Neural progenitor cell (in vitro differentiated cells): ENCODE measurements around the gene NOLC1. TPM values are rescaled to one million over a fixed set of nuclear protein-coding genes. Genes with fewer than 3 reads are reported as not detected.

ENCODE experiments used
- DNase-seq: peaks from one replicate; pipeline ENCODE4 v3.0.0-alpha.2; 2016; ENCODE audit warnings: low spot score
- H2AFZ ChIP-seq: fragments of 200-600 bp; sonication (generic); replicated peaks from 2 replicates; pipeline ENCODE4 v1.6.1; 2016; ENCODE audit warnings: antibody characterized with exemption
- H3F3A ChIP-seq: fragments of 200-600 bp; sonication (generic); 2 replicates; pipeline ENCODE4 v1.6.1; 2016; ENCODE audit warnings: antibody characterized with exemption, low read depth
- H3K27ac ChIP-seq: fragments of 200-600 bp; sonication (generic); 2 replicates; pipeline ENCODE4 v1.5.1; 2016; ENCODE audit warnings: mild to moderate bottlenecking
- H3K27me3 ChIP-seq: fragments of 200-600 bp; sonication (generic); 2 replicates; pipeline ENCODE4 v1.6.1; 2016; ENCODE audit warnings: mild to moderate bottlenecking, moderate library complexity
- H3K36me3 ChIP-seq: fragments of 200-600 bp; sonication (generic); 2 replicates; pipeline ENCODE4 v1.5.1; 2016
- H3K4me1 ChIP-seq: fragments of 200-600 bp; sonication (generic); 2 replicates; pipeline ENCODE4 v1.6.1; 2016; ENCODE audit warnings: mixed run types
- H3K4me2 ChIP-seq: fragments of 200-600 bp; sonication (generic); 2 replicates; pipeline ENCODE4 v1.6.1; 2016
- H3K4me3 ChIP-seq: fragments of 200-600 bp; sonication (generic); 2 replicates; pipeline ENCODE4 v1.5.1; 2016
- H3K79me2 ChIP-seq: fragments of 200-600 bp; sonication (generic); 2 replicates; pipeline ENCODE4 v1.6.1; 2016; ENCODE audit warnings: low read depth
- H3K9ac ChIP-seq: fragments of 200-600 bp; sonication (generic); 2 replicates; pipeline ENCODE4 v1.6.1; 2016
- H3K9me3 ChIP-seq: fragments of 200-600 bp; sonication (generic); 2 replicates; pipeline ENCODE4 v1.5.1; 2016; ENCODE audit warnings: low read depth
- H4K20me1 ChIP-seq: fragments of 200-600 bp; sonication (generic); 2 replicates; pipeline ENCODE4 v1.6.1; 2016; ENCODE audit warnings: low read depth
- H3K27ac Mint-ChIP-seq: 3 replicates; pipeline ENCODE4 v1.8.0; 2021; ENCODE audit warnings: mixed read lengths
- H3K27me3 Mint-ChIP-seq: 2 replicates; pipeline ENCODE4 v1.8.0; 2022; ENCODE audit warnings: low read depth, mild to moderate bottlenecking, inconsistent platforms, moderate library complexity, mixed read lengths; ENCODE audit not compliant: insufficient read depth
- H3K36me3 Mint-ChIP-seq: 3 replicates; pipeline ENCODE4 v1.8.0; 2021; ENCODE audit warnings: mixed read lengths
- H3K4me1 Mint-ChIP-seq: 3 replicates; pipeline ENCODE4 v1.8.0; 2021; ENCODE audit warnings: mixed read lengths
- H3K4me3 Mint-ChIP-seq: 3 replicates; pipeline ENCODE4 v1.8.0; 2021; ENCODE audit warnings: mild to moderate bottlenecking, moderate library complexity, mixed read lengths
- H3K9me3 Mint-ChIP-seq: 3 replicates; pipeline ENCODE4 v1.8.0; 2020; ENCODE audit warnings: mixed read lengths
- CTCF ChIP-seq: fragments of 200-600 bp; sonication (generic); IDR thresholded peaks from 2 replicates; pipeline ENCODE4 v1.5.1; 2017; ENCODE audit warnings: antibody characterized with exemption, mild to moderate bottlenecking
- EZH2 ChIP-seq: fragments of 200-600 bp; sonication (generic); IDR thresholded peaks from 2 replicates; pipeline ENCODE4 v1.6.1; 2017; ENCODE audit warnings: antibody characterized with exemption, mild to moderate bottlenecking, moderate library complexity
- EZH2phosphoT487 ChIP-seq: fragments of 200-600 bp; sonication (generic); IDR thresholded peaks from 2 replicates; pipeline ENCODE4 v1.6.1; 2017; ENCODE audit warnings: antibody characterized with exemption
- total RNA-seq: library from RNA; depleted of rRNA; stranded (reverse); fragments of >200 nt; gene quantifications from 2 replicates; pipeline ENCODE4 v1.2.3, GENCODE V29; 2015; ENCODE audit warnings: low replicate concordance

The NOLC1 gene
- total RNA-seq, 1 donor from 2014 or later, result 80.6 TPM

DNA sequence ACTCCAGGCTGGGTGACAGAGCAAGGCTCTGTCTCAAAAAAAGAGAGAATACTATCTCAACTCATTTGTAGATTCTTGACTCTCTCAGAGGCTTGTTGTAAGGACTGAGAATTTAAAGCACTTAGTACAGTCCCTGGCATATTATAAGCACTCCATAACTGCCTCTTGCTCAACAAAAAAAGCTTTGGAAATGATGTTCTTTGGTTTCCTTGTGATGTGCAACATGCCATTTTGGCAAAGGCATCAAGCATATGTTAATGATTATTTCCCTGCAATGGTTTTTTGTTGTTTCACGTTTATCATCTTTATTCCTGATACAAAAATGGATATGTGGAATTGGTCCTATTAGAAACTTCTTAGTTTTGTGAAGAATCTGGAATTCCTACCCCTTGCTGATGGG is 15.7 kb downstream of the NOLC1 start:
- H3K4me2 ChIP-seq, result no peak overlapping the region
- DNase-seq, result no peak
- H3K9me3 ChIP-seq, result no peaks in the 10 kb centered on the region
- Mint-ChIP-seq H3K27me3 (peaks cover 2% of the 10 kb centered on the region), H3K27ac (no peak overlapping the region), H3K9me3 (no peaks in the 10 kb centered on the region), H3K36me3 (no peaks in the 10 kb centered on the region), H3K4me1 (peaks cover 11% of the 10 kb centered on the region), H3K4me3 (no peak overlapping the region)
- H3K9ac ChIP-seq, result no peak overlapping the region
- no peak overlapping the region for H2AFZ ChIP-seq
- H3K4me3 ChIP-seq, result no peak overlapping the region
- H3K27me3 ChIP-seq, result no peaks in the 10 kb centered on the region
- no peaks in the 10 kb centered on the region for H3K36me3 ChIP-seq
- H3K4me1 ChIP-seq, result no peaks in the 10 kb centered on the region
- H3K79me2 ChIP-seq, result no peaks in the 10 kb centered on the region
- H4K20me1 ChIP-seq, result peaks cover 4% of the 10 kb centered on the region
- H3F3A ChIP-seq, result peaks cover 15% of the 10 kb centered on the region
- no peak for TF ChIP-seq EZH2
- no peak for TF ChIP-seq CTCF
- no peak for TF ChIP-seq EZH2phosphoT487
- no peak overlapping the region for H3K27ac ChIP-seq

- no peak overlapping the region for H2AFZ ChIP-seq
- no peak overlapping the region for H3K4me3 Mint-ChIP-seq
- DNase-seq, result no peak
Measured at GRCh38 chr10:102170602-102171001, 18.4 kb downstream of the NOLC1 start.

GRCh38 chr10:102172288-102172687 is 20.1 kb downstream of the NOLC1 start:
- Mint-ChIP-seq H3K9me3 (no peaks in the 10 kb centered on the region), H3K27ac (no peak overlapping the region), H3K4me3 (no peak overlapping the region), H3K4me1 (peaks cover 16% of the 10 kb centered on the region), H3K36me3 (no peaks in the 10 kb centered on the region), H3K27me3 (peaks cover 2% of the 10 kb centered on the region)
- H3K4me2 ChIP-seq, result no peak overlapping the region
- no peaks in the 10 kb centered on the region for H3K4me1 ChIP-seq
- H3K36me3 ChIP-seq, result no peaks in the 10 kb centered on the region
- no peaks in the 10 kb centered on the region for H3F3A ChIP-seq
- no peak for DNase-seq
- TF ChIP-seq CTCF (no peak), EZH2phosphoT487 (no peak), EZH2 (no peak)
- no peaks in the 10 kb centered on the region for H4K20me1 ChIP-seq
- no peak overlapping the region for H3K9ac ChIP-seq
- H2AFZ ChIP-seq, result no peak overlapping the region
- H3K27me3 ChIP-seq, result no peaks in the 10 kb centered on the region
- H3K79me2 ChIP-seq, result no peaks in the 10 kb centered on the region
- H3K4me3 ChIP-seq, result no peak overlapping the region
- no peak overlapping the region for H3K27ac ChIP-seq
- no peaks in the 10 kb centered on the region for H3K9me3 ChIP-seq

More at GRCh38 chr10:102170602-102171001, 18.4 kb downstream of the NOLC1 start:
- H3K4me2 ChIP-seq, result no peak overlapping the region
- H3F3A ChIP-seq, result no peaks in the 10 kb centered on the region
- no peak overlapping the region for H3K4me3 ChIP-seq
- no peak overlapping the region for H3K27ac ChIP-seq
- Mint-ChIP-seq H3K36me3 (no peaks in the 10 kb centered on the region), H3K27me3 (peaks cover 2% of the 10 kb centered on the region), H3K4me1 (peaks cover 15% of the 10 kb centered on the region), H3K27ac (no peak overlapping the region), H3K9me3 (no peaks in the 10 kb centered on the region)
- TF ChIP-seq EZH2phosphoT487, result no peak
- no peak for TF ChIP-seq CTCF
- no peak for TF ChIP-seq EZH2
- H3K9me3 ChIP-seq, result no peaks in the 10 kb centered on the region
- H3K27me3 ChIP-seq, result no peaks in the 10 kb centered on the region
- H3K9ac ChIP-seq, result no peak overlapping the region
- H3K79me2 ChIP-seq, result no peaks in the 10 kb centered on the region
- H3K36me3 ChIP-seq, result no peaks in the 10 kb centered on the region
- no peaks in the 10 kb centered on the region for H4K20me1 ChIP-seq
- H3K4me1 ChIP-seq, result no peaks in the 10 kb centered on the region
